Psoas muscle (tissue), 8 donors: Measurements from ENCODE around the gene YIPF1. TPM values are rescaled to one million over a fixed set of nuclear protein-coding genes. Genes with fewer than 3 reads are reported as not detected.

Source experiments
- ATAC-seq, 4 donors: fragments of 200-7000 bp; cut with Tn5 transposase; one replicate each; pipeline ENCODE4 v1.9.1; 2020; ENCODE audit warnings: moderate library complexity in 3 of 4, mild to moderate bottlenecking in 2 of 4
- DNase-seq, 2 donors: peaks; one replicate each; pipeline ENCODE4 v3.0.0-alpha.2; 2020
- H3K27ac ChIP-seq: fragments of 200-600 bp; one replicate; pipeline ENCODE4 v1.8.0; 2022
- H3K27me3 ChIP-seq, 3 donors: fragments of 200-600 bp in 1 of 3; one replicate each; pipeline versions ENCODE4 v1.6.1 to v1.8.0; 2013 to 2022; ENCODE audit warnings: low read length in 2 of 3, mild to moderate bottlenecking in 2 of 3, moderate library complexity in 1 of 3; ENCODE audit not compliant: insufficient read depth in 3 of 3
- H3K36me3 ChIP-seq, 2 donors: fragments of 200-600 bp in 1 of 2; one replicate each; pipeline versions ENCODE4 v1.6.1 to v1.8.0; 2013 to 2022; ENCODE audit warnings: low read depth in 1 of 2, mild to moderate bottlenecking in 1 of 2, moderate library complexity in 1 of 2; ENCODE audit not compliant: insufficient read depth in 1 of 2
- H3K4me1 ChIP-seq: fragments of 200-600 bp; one replicate; pipeline ENCODE4 v1.8.0; 2022
- H3K4me3 ChIP-seq: fragments of 200-600 bp; one replicate; pipeline ENCODE4 v1.8.0; 2022; ENCODE audit warnings: mild to moderate bottlenecking
- H3K9me3 ChIP-seq: fragments of 200-600 bp; one replicate; pipeline ENCODE4 v1.8.0; 2022
- WGBS, 3 donors: extraction: QIAGEN DNeasy Blood & Tissue Kit; methylation state at CpG; one replicate each; pipeline versions ENCODE4 v1.1.6 to v1.1.7; 2013; 5-methylcytosine and 5-hydroxymethylcytosine counted together
- intact Hi-C, 2 donors: fragments of 100-400 bp; cut with DNase I; formaldehyde crosslinking; loops; one replicate each; pipeline versions ENCODE4 v1.11.0 to v1.14.2; 2022
- polyA plus RNA-seq, 3 donors: library from polyadenylated mRNA; stranded (reverse); fragments of 200-250 nt; gene quantifications; one replicate each; pipeline ENCODE4 v1.2.3, GENCODE V29; 2013
- total RNA-seq, 4 donors: library from RNA; stranded (reverse); fragmentation: NEBNext Ultra II Directional in 2 of 4; extraction: Animal tissue kit (Norgen Biotek cat#: 25700) in 2 of 4; gene quantifications; one replicate each; pipeline versions ENCODE4 v1.2.1 to v1.2.4, GENCODE V29; 2021 to 2023
- TF ChIP-seq, protein P1 (sequence below): fragments of 200-600 bp; IDR thresholded peaks from one replicate; pipeline ENCODE4 v1.8.0; 2022; ENCODE audit warnings: antibody characterized with exemption
- donor health status: healthy with polysubstance abuse.
- donor health status: DM: no; HTN: no; CAD: no; lungs with moderate emphysema.
- donor health status: Bipolar disorder and iron deficiency.
- donor health status: healthy.
- donor health status: DM: yes; HTN: yes; CAD: no.
- donor health status: DM: no; HTN: no; CAD: no.
- donor health status: DM: no; HTN: no; CAD: no.
- donor health status: DM: yes; HTN: yes; CAD: no.

YIPF1 gene
- total and polyA plus RNA-seq, 7 donors, result 11.8 to 54.1 (median 23.1) TPM

DNA sequence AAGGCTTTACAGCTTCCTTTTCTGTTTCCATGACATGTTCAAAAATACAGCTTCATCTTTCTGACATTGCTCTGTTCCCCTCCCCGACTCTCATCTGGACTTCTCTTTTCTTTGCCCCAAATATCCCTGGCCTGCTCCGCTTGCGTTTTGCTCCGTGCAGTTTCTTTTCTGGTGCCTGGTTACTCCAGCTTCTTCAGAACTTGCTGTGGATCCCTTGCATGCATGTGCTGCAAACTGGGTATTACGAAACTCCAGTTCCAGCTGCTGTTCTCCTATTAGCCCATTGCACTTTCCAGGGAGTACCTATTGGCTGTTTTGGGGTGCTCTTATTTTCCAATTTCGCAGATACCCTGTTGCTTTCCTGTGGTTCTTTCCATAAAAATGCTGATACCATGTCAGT lies 41.6 kb downstream of the YIPF1 start:
- no peak overlapping the region for H3K27ac ChIP-seq
- peaks cover 0 to 18% of the 10 kb centered on the region in 2 donors for H3K36me3 ChIP-seq
- TF ChIP-seq, protein P1, sequence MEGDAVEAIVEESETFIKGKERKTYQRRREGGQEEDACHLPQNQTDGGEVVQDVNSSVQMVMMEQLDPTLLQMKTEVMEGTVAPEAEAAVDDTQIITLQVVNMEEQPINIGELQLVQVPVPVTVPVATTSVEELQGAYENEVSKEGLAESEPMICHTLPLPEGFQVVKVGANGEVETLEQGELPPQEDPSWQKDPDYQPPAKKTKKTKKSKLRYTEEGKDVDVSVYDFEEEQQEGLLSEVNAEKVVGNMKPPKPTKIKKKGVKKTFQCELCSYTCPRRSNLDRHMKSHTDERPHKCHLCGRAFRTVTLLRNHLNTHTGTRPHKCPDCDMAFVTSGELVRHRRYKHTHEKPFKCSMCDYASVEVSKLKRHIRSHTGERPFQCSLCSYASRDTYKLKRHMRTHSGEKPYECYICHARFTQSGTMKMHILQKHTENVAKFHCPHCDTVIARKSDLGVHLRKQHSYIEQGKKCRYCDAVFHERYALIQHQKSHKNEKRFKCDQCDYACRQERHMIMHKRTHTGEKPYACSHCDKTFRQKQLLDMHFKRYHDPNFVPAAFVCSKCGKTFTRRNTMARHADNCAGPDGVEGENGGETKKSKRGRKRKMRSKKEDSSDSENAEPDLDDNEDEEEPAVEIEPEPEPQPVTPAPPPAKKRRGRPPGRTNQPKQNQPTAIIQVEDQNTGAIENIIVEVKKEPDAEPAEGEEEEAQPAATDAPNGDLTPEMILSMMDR, result no peak
- intact Hi-C loops, result no loop called here
- no peaks in the 10 kb centered on the region for H3K4me1 ChIP-seq
- no peak for DNase-seq
- no peaks in the 10 kb centered on the region for H3K27me3 ChIP-seq
- 88 to 91% (median 89%) methylated on average over 6 of the region's 6 CpGs for whole genome bisulfite sequencing, 3 donors
- no peak overlapping the region for H3K4me3 ChIP-seq
- peaks cover 3% of the 10 kb centered on the region for H3K9me3 ChIP-seq
- no peak for ATAC-seq

DNA sequence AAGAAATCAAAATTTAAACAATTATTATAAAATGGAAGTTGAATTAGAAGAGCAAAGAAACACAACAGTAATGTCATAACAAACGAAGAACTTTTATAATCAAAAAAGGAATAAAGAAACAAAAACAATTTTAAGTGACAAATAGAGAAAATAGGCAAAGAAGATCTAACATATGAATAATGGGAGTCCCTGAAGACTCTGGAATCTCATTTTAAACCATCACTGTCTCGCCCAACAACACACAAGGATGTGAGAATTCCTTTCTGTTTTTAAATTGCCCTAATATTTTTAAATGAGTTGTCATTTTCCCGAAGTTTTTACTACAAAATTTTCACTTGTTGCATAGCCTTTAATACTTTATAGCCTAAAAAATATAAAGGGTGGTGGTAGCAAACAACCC lies 47.2 kb downstream of the YIPF1 start:
- Histone ChIP-seq H3K9me3 (peaks cover 3% of the 10 kb centered on the region), H3K4me3 (no peak overlapping the region), H3K27ac (no peak overlapping the region), H3K27me3 (no peaks in the 10 kb centered on the region), H3K36me3 (no peaks in the 10 kb centered on the region), H3K4me1 (no peaks in the 10 kb centered on the region)
- TF ChIP-seq, protein P1, result no peak
- DNase-seq (no peak), ATAC-seq (no peak)
- WGBS, 3 donors, result 86 to 88% (median 87%) methylated on average over 3 of the region's 3 CpGs
- intact Hi-C loops, result no loop called here

DNA sequence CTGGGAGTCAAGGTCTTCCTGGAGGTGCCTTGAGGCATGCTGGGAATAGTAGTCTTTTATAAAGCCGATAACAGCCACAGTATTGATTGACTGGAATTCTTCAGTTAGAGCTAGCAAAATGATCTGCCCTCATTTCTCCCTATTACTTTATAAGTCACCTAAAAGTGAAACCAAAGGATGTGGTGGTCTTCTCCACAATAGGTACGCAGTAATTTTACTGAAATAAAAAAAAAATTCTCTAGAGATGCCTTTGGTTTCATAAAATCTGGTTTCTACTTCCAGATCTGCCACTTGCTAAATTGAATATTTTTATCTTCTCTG lies 51.0 kb downstream of the YIPF1 start:
- no peaks in the 10 kb centered on the region for H3K36me3 ChIP-seq
- H3K4me3 ChIP-seq, result peak overlapping the region; percentile 90
- no peak for ATAC-seq
- TF ChIP-seq, protein P1, result no peak
- intact Hi-C loops, result no loop called here
- peaks cover 3% of the 10 kb centered on the region for H3K9me3 ChIP-seq
- peak overlapping the region; percentile 98 for H3K27ac ChIP-seq
- H3K4me1 ChIP-seq, result no peaks in the 10 kb centered on the region
- H3K27me3 ChIP-seq, result no peaks in the 10 kb centered on the region
- no peak for DNase-seq
- 7 to 21% (median 7%) methylated on average over 2 of the region's 2 CpGs for WGBS, 3 donors

- Histone ChIP-seq H3K4me1 (no peaks in the 10 kb centered on the region), H3K9me3 (peaks cover 1% of the 10 kb centered on the region), H3K4me3 (peak within 1 kb of the TSS; percentile 90), H3K36me3 (no peaks in the 10 kb centered on the region), H3K27ac (peak within 1 kb of the TSS; percentile 98), H3K27me3 (no peaks in the 10 kb centered on the region)
- 0% methylated on average over 47 to 59 of the region's 59 CpGs for WGBS, 3 donors
- ATAC-seq (peak; percentile 96 to 98 (median 96)), DNase-seq (peak; percentile 89 to 95)
- TF ChIP-seq, protein P1, result peak; percentile 23
- intact Hi-C loops, result no loop called here
Measured at GRCh38 chr1:53837924-53838653, 51.5 kb downstream of the YIPF1 start, which contains the start of gene NDC1. NDC1 (minus strand) TSS chr1:53838296; CDS start chr1:53838261, 35 bp downstream.

GRCh38 chr1:53837646-53837923 lies 52.0 kb downstream of the YIPF1 start:
- peak overlapping the region; percentile 98 for H3K27ac ChIP-seq
- TF ChIP-seq, protein P1, result no peak
- intact Hi-C loops, result no loop called here

More at GRCh38 chr1:53837646-53837923, 52.0 kb downstream of the YIPF1 start:
- DNase-seq (no peak), ATAC-seq (no peak)
- Histone ChIP-seq H3K9me3 (no peaks in the 10 kb centered on the region), H3K4me1 (no peaks in the 10 kb centered on the region), H3K36me3 (no peaks in the 10 kb centered on the region), H3K4me3 (peak overlapping the region; percentile 90), H3K27me3 (no peaks in the 10 kb centered on the region)
- 0% methylated on average over 5 of the region's 5 CpGs for WGBS, 3 donors
